WTC11 (cell line): ENCODE results near the gene SPIRE1. TPM values are rescaled to one million over a fixed set of nuclear protein-coding genes. Genes with fewer than 3 reads are reported as not detected.

Experiments used
- ATAC-seq: fragments of 200-7000 bp; cut with Tn5 transposase; 2 replicates; pipeline ENCODE4 v1.10.0; 2021; ENCODE audit warnings: mild to moderate bottlenecking, moderate library complexity
- CTCF ChIA-PET: fragments of 300-600 bp; sonication (Branson Sonifier 250); formaldehyde crosslinking; loops from one replicate; lab custom pipeline; 2021; ENCODE audit warnings: antibody characterized with exemption; lab: Charles Lee
- POLR2A ChIA-PET: fragments of 350-600 bp; sonication (Branson Sonifier 250); formaldehyde crosslinking; loops from one replicate; lab custom pipeline; 2021; ENCODE audit warnings: antibody characterized with exemption; lab: Charles Lee
- DNase-seq: peaks from one replicate; pipeline ENCODE4 v3.0.0; 2021; ENCODE audit warnings: low spot score
- H3K27ac Mint-ChIP-seq: 2 replicates; pipeline ENCODE4 v1.8.0; 2021; ENCODE audit warnings: mixed read lengths
- H3K27me3 Mint-ChIP-seq: 2 replicates; pipeline ENCODE4 v1.8.0; 2021; ENCODE audit warnings: low read depth, mild to moderate bottlenecking, moderate library complexity, mixed read lengths
- H3K36me3 Mint-ChIP-seq: 2 replicates; pipeline ENCODE4 v1.8.0; 2021; ENCODE audit warnings: mixed read lengths
- H3K4me1 Mint-ChIP-seq: 2 replicates; pipeline ENCODE4 v1.8.0; 2022; ENCODE audit warnings: mixed read lengths
- H3K4me3 Mint-ChIP-seq: 2 replicates; pipeline ENCODE4 v1.8.0; 2021; ENCODE audit warnings: mild to moderate bottlenecking, moderate library complexity, mixed read lengths
- H3K9me3 Mint-ChIP-seq: 2 replicates; pipeline ENCODE4 v1.8.0; 2021; ENCODE audit warnings: mixed read lengths
- ATF1 ChIP-seq: sonication (generic); formaldehyde crosslinking; IDR thresholded peaks from 2 replicates; pipeline ENCODE4 v1.8.1; 2023; ENCODE audit warnings: mild to moderate bottlenecking, moderate library complexity, missing genetic modification reagents
- ATF6 ChIP-seq: sonication (generic); formaldehyde crosslinking; IDR thresholded peaks from 2 replicates; pipeline ENCODE4 v1.8.1; 2023; ENCODE audit warnings: mild to moderate bottlenecking, missing genetic modification reagents
- ETV6 ChIP-seq: sonication (generic); formaldehyde crosslinking; IDR thresholded peaks from 2 replicates; pipeline ENCODE4 v1.8.1; 2022; ENCODE audit warnings: mild to moderate bottlenecking, missing genetic modification reagents
- FOXJ3 ChIP-seq: sonication (generic); formaldehyde crosslinking; IDR thresholded peaks from 2 replicates; pipeline ENCODE4 v1.9.0; 2021; ENCODE audit warnings: missing genetic modification reagents, mild to moderate bottlenecking, borderline replicate concordance
- FOXP4 ChIP-seq: sonication (generic); formaldehyde crosslinking; IDR thresholded peaks from 2 replicates; pipeline ENCODE4 v1.8.0; 2022; ENCODE audit warnings: mild to moderate bottlenecking, missing genetic modification reagents
- GRHL2 ChIP-seq: fragments of 250-450 bp; sonication (Bioruptor Pico); IDR thresholded peaks from 2 replicates; pipeline ENCODE4 v1.8.0; 2022; ENCODE audit warnings: mild to moderate bottlenecking, moderate library complexity; ENCODE audit not compliant: insufficient replicate concordance, severe bottlenecking
- HMGA2 ChIP-seq: fragments of 250-450 bp; sonication (Bioruptor Pico); IDR thresholded peaks from 2 replicates; pipeline ENCODE4 v1.4.0; 2021; ENCODE audit warnings: mild to moderate bottlenecking, moderate library complexity
- MXD4 ChIP-seq: fragments of 250-450 bp; sonication (Bioruptor Pico); IDR thresholded peaks from 2 replicates; pipeline ENCODE4 v1.8.0; 2021; ENCODE audit warnings: mild to moderate bottlenecking, moderate library complexity, borderline replicate concordance
- MYBL2 ChIP-seq: sonication (generic); formaldehyde crosslinking; IDR thresholded peaks from 2 replicates; pipeline ENCODE4 v1.8.1; 2023; ENCODE audit warnings: mild to moderate bottlenecking, moderate library complexity, missing genetic modification reagents
- RORB ChIP-seq: fragments of 250-450 bp; sonication (Bioruptor Pico); IDR thresholded peaks from 2 replicates; pipeline ENCODE4 v1.9.0; 2021; ENCODE audit warnings: mild to moderate bottlenecking
- TEAD1 ChIP-seq: sonication (generic); formaldehyde crosslinking; IDR thresholded peaks from 2 replicates; pipeline ENCODE4 v1.8.0; 2022; ENCODE audit warnings: mild to moderate bottlenecking, missing genetic modification reagents
- ZBTB43 ChIP-seq: sonication (generic); formaldehyde crosslinking; IDR thresholded peaks from 2 replicates; pipeline ENCODE4 v1.8.1; 2023; ENCODE audit warnings: mild to moderate bottlenecking, missing genetic modification reagents
- ZMAT4 ChIP-seq: fragments of 250-450 bp; sonication (Bioruptor Pico); IDR thresholded peaks from 2 replicates; pipeline ENCODE4 v1.9.0; 2021; ENCODE audit warnings: mild to moderate bottlenecking
- ZNF281 ChIP-seq: sonication (generic); formaldehyde crosslinking; IDR thresholded peaks from 2 replicates; pipeline ENCODE4 v1.8.0; 2023; ENCODE audit warnings: mild to moderate bottlenecking, missing genetic modification reagents
- ZNF423 ChIP-seq: fragments of 250-450 bp; sonication (Bioruptor Pico); IDR thresholded peaks from 2 replicates; pipeline ENCODE4 v2.1.2; 2022; ENCODE audit warnings: mild to moderate bottlenecking, moderate library complexity
- ZNF532 ChIP-seq: fragments of 250-450 bp; sonication (Bioruptor Pico); IDR thresholded peaks from 2 replicates; pipeline ENCODE4 v1.9.0; 2021; ENCODE audit warnings: mild to moderate bottlenecking, borderline replicate concordance
- total RNA-seq: library from RNA; stranded (reverse); gene quantifications from 3 replicates; pipeline ENCODE4 v1.2.3, GENCODE V29; 2021

SPIRE1 gene
- total RNA-seq, 1 experiment from 2014 or later: 19.3 TPM

- ChIA-PET CTCF (interaction anchor here (1.4 kb wide), 1 partner anchor 218 kb away, joined by 3 read pairs; no protein-coding TSS in a partner anchor), POLR2A (no interaction called here)
- H3K27me3 Mint-ChIP-seq: no peaks in the 10 kb centered on the region
- DNase-seq (no peak), ATAC-seq (no peak)
- H3K4me3 Mint-ChIP-seq: no peak overlapping the region
- no peaks in the 10 kb centered on the region for H3K36me3 Mint-ChIP-seq
- H3K27ac Mint-ChIP-seq: peak overlapping the region; percentile 26
- H3K9me3 Mint-ChIP-seq: no peaks in the 10 kb centered on the region
- TF ChIP-seq HMGA2 (CRISPR knock-in tag) (no peak), ZNF532 (CRISPR knock-in tag) (no peak), ETV6 (CRISPR knock-in tag) (no peak), FOXJ3 (CRISPR knock-in tag) (no peak), GRHL2 (CRISPR knock-in tag) (no peak), ATF1 (CRISPR knock-in tag) (no peak), MYBL2 (CRISPR knock-in tag) (no peak), ZBTB43 (CRISPR knock-in tag) (no peak), FOXP4 (CRISPR knock-in tag) (no peak), ZNF281 (CRISPR knock-in tag) (no peak), ZMAT4 (CRISPR knock-in tag) (no peak), RORB (no peak), ZNF423 (CRISPR knock-in tag) (no peak), MXD4 (CRISPR knock-in tag) (no peak), ATF6 (CRISPR knock-in tag) (no peak), TEAD1 (CRISPR knock-in tag) (no peak)
- TF ChIP-seq, all 79 proteins: peak for 0
- H3K4me1 Mint-ChIP-seq: peaks cover 8% of the 10 kb centered on the region
Observed at GRCh38 chr18:12615748-12616147, 42.2 kb downstream of the SPIRE1 start.
